ENCODE data around the gene ZBTB17.
A peak's percentile ranks its signal among the peaks of the same experiment; 100 is the strongest.

The ZBTB17 gene

GRCh38 chr1:16014509-16015482 is 38.9 kb upstream of the ZBTB17 start:
- no peak for DNase-seq (ENCODE audit: low read depth, low spot score)
- TF ChIP-seq ZNF274 (IDR thresholded peaks at IDR 0.05; ENCODE audit: low read depth, low read length): no peak
- no peak for TF ChIP-seq YY1 (IDR thresholded peaks at IDR 0.05; ENCODE audit: insufficient read depth, insufficient read length)
- TF ChIP-seq SUZ12 (IDR thresholded peaks at IDR 0.05; ENCODE audit: extremely low read depth, insufficient read depth, insufficient read length): no peak
- H3K9ac ChIP-seq (ENCODE audit: insufficient read length, low read depth): no peak overlapping the region
- H3K27me3 ChIP-seq (ENCODE audit: insufficient read depth, insufficient read length): no peaks in the 10 kb centered on the region
- H3K9me3 ChIP-seq (ENCODE audit: insufficient read depth, low read length): no peaks in the 10 kb centered on the region
- H3K4me1 ChIP-seq (ENCODE audit: insufficient read depth, insufficient read length): peaks cover 30% of the 10 kb centered on the region
- H3K4me3 ChIP-seq (ENCODE audit: insufficient read length, low read depth): no peak overlapping the region
- no peaks in the 10 kb centered on the region for H3K36me3 ChIP-seq (ENCODE audit: insufficient read depth, insufficient read length, low read length)

- H3K27me3 ChIP-seq (ENCODE audit: insufficient read depth, insufficient read length): no peaks in the 10 kb centered on the region
- H3K4me3 ChIP-seq (ENCODE audit: insufficient read length, low read depth): no peak overlapping the region
- H3K4me1 ChIP-seq (ENCODE audit: insufficient read depth, insufficient read length): peaks cover 25% of the 10 kb centered on the region
- H3K9me3 ChIP-seq (ENCODE audit: insufficient read depth, low read length): no peaks in the 10 kb centered on the region
- TF ChIP-seq ZNF274 (IDR thresholded peaks at IDR 0.05; ENCODE audit: low read depth, low read length) (no peak), SUZ12 (IDR thresholded peaks at IDR 0.05; ENCODE audit: extremely low read depth, insufficient read depth, insufficient read length) (no peak), YY1 (IDR thresholded peaks at IDR 0.05; ENCODE audit: insufficient read depth, insufficient read length) (no peak)
- no peak overlapping the region for H3K9ac ChIP-seq (ENCODE audit: insufficient read length, low read depth)
- no peak for DNase-seq (ENCODE audit: low read depth, low spot score)
- H3K36me3 ChIP-seq (ENCODE audit: insufficient read depth, insufficient read length, low read length): no peaks in the 10 kb centered on the region
These were observed 38.0 kb upstream of the ZBTB17 start for GRCh38 chr1:16013908-16014258.

GRCh38 chr1:16013220-16013907 is 37.5 kb upstream of the ZBTB17 start:
- Histone ChIP-seq H3K36me3 (ENCODE audit: insufficient read depth, insufficient read length, low read length) (no peaks in the 10 kb centered on the region), H3K4me1 (ENCODE audit: insufficient read depth, insufficient read length) (peaks cover 22% of the 10 kb centered on the region), H3K4me3 (ENCODE audit: insufficient read length, low read depth) (peak overlapping the region; percentile 1), H3K27me3 (ENCODE audit: insufficient read depth, insufficient read length) (no peaks in the 10 kb centered on the region), H3K9ac (ENCODE audit: insufficient read length, low read depth) (no peak overlapping the region), H3K9me3 (ENCODE audit: insufficient read depth, low read length) (no peaks in the 10 kb centered on the region)
- DNase-seq (ENCODE audit: low read depth, low spot score): no peak
- TF ChIP-seq SUZ12 (IDR thresholded peaks at IDR 0.05; ENCODE audit: extremely low read depth, insufficient read depth, insufficient read length) (no peak), ZNF274 (IDR thresholded peaks at IDR 0.05; ENCODE audit: low read depth, low read length) (no peak), YY1 (IDR thresholded peaks at IDR 0.05; ENCODE audit: insufficient read depth, insufficient read length) (no peak)

GRCh38 chr1:16012590-16013219 is 36.8 kb upstream of the ZBTB17 start:
- H3K36me3 ChIP-seq (ENCODE audit: insufficient read depth, insufficient read length, low read length): no peaks in the 10 kb centered on the region
- no peaks in the 10 kb centered on the region for H3K9me3 ChIP-seq (ENCODE audit: insufficient read depth, low read length)
- peak overlapping the region; percentile 20 for H3K4me3 ChIP-seq (ENCODE audit: insufficient read length, low read depth)
- no peak for TF ChIP-seq ZNF274 (IDR thresholded peaks at IDR 0.05; ENCODE audit: low read depth, low read length)
- H3K4me1 ChIP-seq (ENCODE audit: insufficient read depth, insufficient read length): peaks cover 19% of the 10 kb centered on the region
- no peaks in the 10 kb centered on the region for H3K27me3 ChIP-seq (ENCODE audit: insufficient read depth, insufficient read length)
- H3K9ac ChIP-seq (ENCODE audit: insufficient read length, low read depth): peak overlapping the region; percentile 71
- DNase-seq (ENCODE audit: low read depth, low spot score): peak; percentile 49

- no peak for DNase-seq (ENCODE audit: low read depth, low spot score)
- Histone ChIP-seq H3K4me1 (ENCODE audit: insufficient read depth, insufficient read length) (peaks cover 15% of the 10 kb centered on the region), H3K27me3 (ENCODE audit: insufficient read depth, insufficient read length) (no peaks in the 10 kb centered on the region), H3K36me3 (ENCODE audit: insufficient read depth, insufficient read length, low read length) (no peaks in the 10 kb centered on the region), H3K4me3 (ENCODE audit: insufficient read length, low read depth) (no peak overlapping the region), H3K9ac (ENCODE audit: insufficient read length, low read depth) (peak overlapping the region; percentile 71), H3K9me3 (ENCODE audit: insufficient read depth, low read length) (no peaks in the 10 kb centered on the region)
- TF ChIP-seq YY1 (IDR thresholded peaks at IDR 0.05; ENCODE audit: insufficient read depth, insufficient read length) (no peak), ZNF274 (IDR thresholded peaks at IDR 0.05; ENCODE audit: low read depth, low read length) (no peak), SUZ12 (IDR thresholded peaks at IDR 0.05; ENCODE audit: extremely low read depth, insufficient read depth, insufficient read length) (no peak)
These were observed 36.2 kb upstream of the ZBTB17 start for GRCh38 chr1:16011936-16012589.

GRCh38 chr1:16010837-16011236 is 34.9 kb upstream of the ZBTB17 start:
- no peaks in the 10 kb centered on the region for H3K36me3 ChIP-seq (ENCODE audit: insufficient read depth, insufficient read length, low read length)
- no peaks in the 10 kb centered on the region for H3K27me3 ChIP-seq (ENCODE audit: insufficient read depth, insufficient read length)
- no peak overlapping the region for H3K9ac ChIP-seq (ENCODE audit: insufficient read length, low read depth)
- no peak for DNase-seq (ENCODE audit: low read depth, low spot score)
- TF ChIP-seq SUZ12 (IDR thresholded peaks at IDR 0.05; ENCODE audit: extremely low read depth, insufficient read depth, insufficient read length) (no peak), YY1 (IDR thresholded peaks at IDR 0.05; ENCODE audit: insufficient read depth, insufficient read length) (no peak), ZNF274 (IDR thresholded peaks at IDR 0.05; ENCODE audit: low read depth, low read length) (no peak)
- H3K4me3 ChIP-seq (ENCODE audit: insufficient read length, low read depth): no peak overlapping the region
- peaks cover 15% of the 10 kb centered on the region for H3K4me1 ChIP-seq (ENCODE audit: insufficient read depth, insufficient read length)
- no peaks in the 10 kb centered on the region for H3K9me3 ChIP-seq (ENCODE audit: insufficient read depth, low read length)

Data from NT2/D1 (cell line).